ENCODE measurements around the gene SDHB.

Gene SDHB

GRCh38 chr1:16988210-16988609 lies 65.6 kb downstream of the SDHB start:
- no peak overlapping the region for H3K4me3 ChIP-seq (ENCODE audit: low read depth, low read length)
- TF ChIP-seq, protein P1, sequence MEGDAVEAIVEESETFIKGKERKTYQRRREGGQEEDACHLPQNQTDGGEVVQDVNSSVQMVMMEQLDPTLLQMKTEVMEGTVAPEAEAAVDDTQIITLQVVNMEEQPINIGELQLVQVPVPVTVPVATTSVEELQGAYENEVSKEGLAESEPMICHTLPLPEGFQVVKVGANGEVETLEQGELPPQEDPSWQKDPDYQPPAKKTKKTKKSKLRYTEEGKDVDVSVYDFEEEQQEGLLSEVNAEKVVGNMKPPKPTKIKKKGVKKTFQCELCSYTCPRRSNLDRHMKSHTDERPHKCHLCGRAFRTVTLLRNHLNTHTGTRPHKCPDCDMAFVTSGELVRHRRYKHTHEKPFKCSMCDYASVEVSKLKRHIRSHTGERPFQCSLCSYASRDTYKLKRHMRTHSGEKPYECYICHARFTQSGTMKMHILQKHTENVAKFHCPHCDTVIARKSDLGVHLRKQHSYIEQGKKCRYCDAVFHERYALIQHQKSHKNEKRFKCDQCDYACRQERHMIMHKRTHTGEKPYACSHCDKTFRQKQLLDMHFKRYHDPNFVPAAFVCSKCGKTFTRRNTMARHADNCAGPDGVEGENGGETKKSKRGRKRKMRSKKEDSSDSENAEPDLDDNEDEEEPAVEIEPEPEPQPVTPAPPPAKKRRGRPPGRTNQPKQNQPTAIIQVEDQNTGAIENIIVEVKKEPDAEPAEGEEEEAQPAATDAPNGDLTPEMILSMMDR (IDR thresholded peaks at IDR 0.05; ENCODE audit: low read depth, low read length): no peak
- in situ Hi-C loops (cut with HindIII; ENCODE audit: low sequenced_read_pairs): no loop called here
- no peak for DNase-seq (ENCODE audit: low read depth, low spot score)

DNA sequence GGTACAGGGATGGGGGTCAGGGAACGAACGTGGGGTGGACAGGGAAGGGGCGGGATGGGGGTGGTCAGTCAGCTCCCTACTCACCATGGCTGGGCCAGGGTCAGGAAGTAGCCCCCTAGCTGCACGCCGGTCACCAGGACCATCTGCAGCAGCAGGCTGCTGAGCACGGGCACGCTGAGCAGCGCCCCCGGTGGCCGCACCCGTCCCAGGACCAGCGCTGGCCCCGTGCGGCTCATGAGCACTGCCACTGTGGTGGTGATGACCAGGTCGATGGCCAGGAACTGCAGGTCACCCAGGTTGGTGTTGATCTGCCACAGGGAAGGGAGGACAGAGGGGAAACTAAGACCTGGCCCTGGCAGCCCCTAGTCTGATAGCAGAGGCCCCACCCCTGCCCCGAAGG lies 66.9 kb downstream of the SDHB start:
- in situ Hi-C loops (cut with HindIII; ENCODE audit: low sequenced_read_pairs): no loop called here
- H3K4me3 ChIP-seq (ENCODE audit: low read depth, low read length): no peak overlapping the region
- DNase-seq (ENCODE audit: low read depth, low spot score): no peak
- TF ChIP-seq, protein P1 (IDR thresholded peaks at IDR 0.05; ENCODE audit: low read depth, low read length): peak; percentile 58

DNA sequence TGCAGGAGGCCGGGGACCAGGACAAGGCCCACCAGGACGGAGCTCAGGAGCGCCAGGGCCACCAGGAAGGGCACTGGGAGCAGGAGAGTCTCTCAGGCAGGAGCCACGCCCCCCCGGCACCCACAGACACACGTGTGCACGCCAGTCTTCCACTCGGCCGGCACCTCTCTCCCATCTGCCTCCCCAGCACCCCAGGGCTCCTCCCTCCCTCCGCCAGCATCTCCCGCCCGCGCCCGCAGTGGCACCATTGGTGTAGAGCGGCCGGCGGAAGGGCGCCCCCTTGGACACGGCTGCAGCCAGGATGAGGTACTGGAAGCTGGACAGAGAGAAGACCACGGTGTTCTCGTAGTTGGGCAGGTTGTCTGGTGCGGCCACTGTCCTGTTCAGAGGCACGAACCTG lies 67.3 kb downstream of the SDHB start:
- in situ Hi-C loops (cut with HindIII; ENCODE audit: low sequenced_read_pairs): no loop called here
- no peak overlapping the region for H3K4me3 ChIP-seq (ENCODE audit: low read depth, low read length)
- no peak for DNase-seq (ENCODE audit: low read depth, low spot score)
- TF ChIP-seq, protein P1 (IDR thresholded peaks at IDR 0.05; ENCODE audit: low read depth, low read length): no peak

- in situ Hi-C loops (cut with HindIII; ENCODE audit: low sequenced_read_pairs): no loop called here
- no peak for DNase-seq (ENCODE audit: low read depth, low spot score)
- TF ChIP-seq, protein P1 (IDR thresholded peaks at IDR 0.05; ENCODE audit: low read depth, low read length): no peak
- H3K4me3 ChIP-seq (ENCODE audit: low read depth, low read length): no peak overlapping the region
Measured at GRCh38 chr1:16986113-16986512, 67.7 kb downstream of the SDHB start.

GRCh38 chr1:16984717-16985116 lies 69.1 kb downstream of the SDHB start:
- TF ChIP-seq, protein P1 (IDR thresholded peaks at IDR 0.05; ENCODE audit: low read depth, low read length): no peak
- peak; percentile 95 for DNase-seq (ENCODE audit: low read depth, low spot score)
- H3K4me3 ChIP-seq (ENCODE audit: low read depth, low read length): no peak overlapping the region
- in situ Hi-C loops (cut with HindIII; ENCODE audit: low sequenced_read_pairs): no loop called here

DNA sequence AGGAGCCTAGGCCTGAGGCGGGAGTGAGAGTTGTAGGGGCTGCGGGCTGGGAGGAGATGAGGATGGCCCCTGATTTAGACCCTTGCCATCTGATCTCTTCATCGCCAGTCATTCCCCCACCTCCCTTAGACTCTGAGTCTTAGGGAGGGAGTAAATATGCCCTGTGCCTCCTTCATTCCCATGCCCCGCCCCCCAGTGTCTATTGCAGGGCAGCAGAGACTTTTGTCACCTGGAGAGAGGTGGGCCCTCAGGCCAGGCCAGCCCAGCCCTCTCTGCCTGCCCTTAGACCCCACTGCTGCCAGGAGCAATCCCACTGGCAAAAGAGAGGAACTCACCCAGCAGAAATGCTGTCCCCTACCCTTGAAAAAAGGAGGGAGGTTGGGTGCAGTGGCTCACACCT lies 70.2 kb downstream of the SDHB start:
- DNase-seq (ENCODE audit: low read depth, low spot score): no peak
- no peak overlapping the region for H3K4me3 ChIP-seq (ENCODE audit: low read depth, low read length)
- in situ Hi-C loops (cut with HindIII; ENCODE audit: low sequenced_read_pairs): no loop called here
- TF ChIP-seq, protein P1 (IDR thresholded peaks at IDR 0.05; ENCODE audit: low read depth, low read length): no peak

DNA sequence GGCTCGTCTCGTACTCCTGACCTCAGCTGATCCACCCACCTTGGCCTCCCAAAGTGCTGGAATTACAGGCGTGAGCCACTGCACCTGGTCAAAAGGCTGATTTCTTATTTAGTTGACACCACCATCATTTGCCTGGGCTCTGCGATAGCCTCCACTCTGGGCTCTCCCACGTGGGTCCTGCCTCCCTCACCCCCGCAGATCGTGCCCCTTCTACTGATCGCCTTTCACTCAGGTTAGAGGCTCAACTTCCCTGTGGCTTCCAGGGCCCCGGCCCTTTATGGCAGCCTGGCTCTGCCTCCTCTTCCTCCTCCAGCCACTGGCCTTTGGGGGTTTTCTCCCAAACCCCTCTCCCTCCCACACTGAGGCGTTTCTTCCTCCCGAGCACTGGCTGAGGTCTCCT lies 70.9 kb downstream of the SDHB start:
- TF ChIP-seq, protein P1 (IDR thresholded peaks at IDR 0.05; ENCODE audit: low read depth, low read length): no peak
- no peak overlapping the region for H3K4me3 ChIP-seq (ENCODE audit: low read depth, low read length)
- in situ Hi-C loops (cut with HindIII; ENCODE audit: low sequenced_read_pairs): no loop called here
- DNase-seq (ENCODE audit: low read depth, low spot score): no peak
